GM23338 (cell line): ENCODE measurements around the gene FRAT2. TPM values are rescaled to one million over a fixed set of nuclear protein-coding genes. Genes with fewer than 3 reads are reported as not detected.

ENCODE experiments used
- ATAC-seq: fragments of 200-7000 bp; cut with Tn5 transposase; 3 replicates; pipeline ENCODE4 v1.9.1; 2020
- DNase-seq: peaks from one replicate; pipeline ENCODE4 v3.0.0-alpha.2; 2015; ENCODE audit warnings: low spot score
- H2AFZ ChIP-seq: fragments of 200-600 bp; sonication (generic); 2 replicates; pipeline ENCODE4 v1.8.0; 2016; ENCODE audit warnings: antibody characterized with exemption, mild to moderate bottlenecking, moderate library complexity
- H3F3A ChIP-seq: fragments of 200-600 bp; sonication (generic); replicated peaks from 2 replicates; pipeline ENCODE4 v1.8.0; 2017; ENCODE audit warnings: antibody characterized with exemption, mixed run types, low read depth
- H3K27ac ChIP-seq: fragments of 200-600 bp; sonication (generic); 2 replicates; pipeline ENCODE4 v1.6.1; 2016; ENCODE audit warnings: low read depth
- H3K27me3 ChIP-seq: fragments of 200-600 bp; sonication (generic); 2 replicates; pipeline ENCODE4 v1.8.0; 2016; ENCODE audit warnings: mild to moderate bottlenecking, mixed run types, moderate library complexity; ENCODE audit not compliant: insufficient read depth
- H3K36me3 ChIP-seq: fragments of 200-600 bp; sonication (generic); 2 replicates; pipeline ENCODE4 v1.8.0; 2016; ENCODE audit warnings: mild to moderate bottlenecking; ENCODE audit not compliant: insufficient read depth
- H3K4me1 ChIP-seq: fragments of 200-600 bp; sonication (generic); 2 replicates; pipeline ENCODE4 v1.8.0; 2016; ENCODE audit warnings: mild to moderate bottlenecking, moderate library complexity; ENCODE audit not compliant: insufficient read depth
- H3K4me2 ChIP-seq: fragments of 200-600 bp; sonication (generic); 2 replicates; pipeline ENCODE4 v1.7.1; 2017; ENCODE audit warnings: mixed run types
- H3K4me3 ChIP-seq: fragments of 200-600 bp; sonication (generic); 2 replicates; pipeline ENCODE4 v1.6.1; 2016; ENCODE audit warnings: mixed run types
- H3K79me2 ChIP-seq: fragments of 200-600 bp; sonication (generic); replicated peaks from 2 replicates; pipeline ENCODE4 v1.8.0; 2017; ENCODE audit warnings: mild to moderate bottlenecking; ENCODE audit not compliant: insufficient read depth
- H3K9me2 ChIP-seq: fragments of 200-600 bp; sonication (generic); 2 replicates; pipeline ENCODE4 v1.8.0; 2017; ENCODE audit not compliant: insufficient read depth
- H4K20me1 ChIP-seq: fragments of 200-600 bp; sonication (generic); replicated peaks from 2 replicates; pipeline ENCODE4 v1.8.0; 2017; ENCODE audit warnings: mild to moderate bottlenecking; ENCODE audit not compliant: insufficient read depth
- H3K27ac Mint-ChIP-seq: 2 replicates; pipeline ENCODE4 v1.8.0; 2020; ENCODE audit warnings: inconsistent platforms, mild to moderate bottlenecking, moderate library complexity, mixed read lengths
- H3K27me3 Mint-ChIP-seq: 3 replicates; pipeline ENCODE4 v1.8.0; 2022; ENCODE audit warnings: low read depth, mild to moderate bottlenecking, moderate library complexity, mixed read lengths, inconsistent platforms; ENCODE audit not compliant: insufficient read depth, poor library complexity
- H3K36me3 Mint-ChIP-seq: 3 replicates; pipeline ENCODE4 v1.8.0; 2021; ENCODE audit warnings: low read depth, mild to moderate bottlenecking, inconsistent platforms, moderate library complexity, mixed read lengths
- H3K4me1 Mint-ChIP-seq: 3 replicates; pipeline ENCODE4 v1.8.0; 2020; ENCODE audit warnings: mild to moderate bottlenecking, inconsistent platforms, mixed read lengths
- H3K4me3 Mint-ChIP-seq: 3 replicates; pipeline ENCODE4 v1.8.0; 2021; ENCODE audit warnings: moderate library complexity, mild to moderate bottlenecking, inconsistent platforms, mixed read lengths
- H3K9me3 Mint-ChIP-seq: 3 replicates; pipeline ENCODE4 v1.8.0; 2020; ENCODE audit warnings: moderate library complexity, mild to moderate bottlenecking, inconsistent platforms, mixed read lengths
- CREB1 ChIP-seq: fragments of 250-450 bp; sonication (Bioruptor Pico); IDR thresholded peaks from 2 replicates; pipeline ENCODE4 v1.5.0; 2020; ENCODE audit warnings: low read depth, mild to moderate bottlenecking, moderate library complexity
- CTCF ChIP-seq, 2 experiments: fragments of 200-600 bp in 1 of 2; sonication (generic) in 1 of 2; conservative IDR thresholded peaks; 2 replicates each; pipeline versions ENCODE4 v1.5.1 to v1.6.1; 2016 to 2017; ENCODE audit warnings: antibody characterized with exemption in 2 of 2, low read depth in 2 of 2, mild to moderate bottlenecking in 2 of 2, moderate library complexity in 1 of 2
- EZH2 ChIP-seq: fragments of 200-600 bp; sonication (generic); IDR thresholded peaks from one replicate; pipeline ENCODE4 v1.8.0; 2017; ENCODE audit warnings: antibody characterized with exemption, mild to moderate bottlenecking, low read depth; ENCODE audit not compliant: unreplicated experiment
- EZH2phosphoT487 ChIP-seq: fragments of 200-600 bp; sonication (generic); IDR thresholded peaks from one replicate; pipeline ENCODE4 v1.8.1; 2018; ENCODE audit warnings: antibody characterized with exemption; ENCODE audit not compliant: unreplicated experiment
- JUNB ChIP-seq: IDR thresholded peaks from one replicate; pipeline ENCODE4 v1.6.1; 2016; ENCODE audit warnings: antibody characterized with exemption; ENCODE audit not compliant: unreplicated experiment
- NANOG ChIP-seq: IDR thresholded peaks from 2 replicates; pipeline ENCODE4 v1.6.1; 2016; ENCODE audit warnings: antibody characterized with exemption, borderline replicate concordance
- POLR2AphosphoS5 ChIP-seq: IDR thresholded peaks from 2 replicates; pipeline ENCODE4 v1.6.1; 2016; ENCODE audit warnings: antibody characterized with exemption, low read depth
- REST ChIP-seq: IDR thresholded peaks from one replicate; pipeline ENCODE4 v1.6.1; 2018; ENCODE audit warnings: antibody characterized with exemption; ENCODE audit not compliant: unreplicated experiment
- STAT1 ChIP-seq: IDR thresholded peaks from one replicate; pipeline ENCODE4 v1.6.1; 2016; ENCODE audit warnings: antibody characterized with exemption; ENCODE audit not compliant: unreplicated experiment
- ZNF114 ChIP-seq: fragments of 250-450 bp; sonication (Bioruptor Pico); IDR thresholded peaks from 2 replicates; pipeline ENCODE4 v1.5.0; 2020; ENCODE audit warnings: mild to moderate bottlenecking, moderate library complexity
- ZNF331 ChIP-seq: fragments of 250-450 bp; sonication (Bioruptor Pico); IDR thresholded peaks from 2 replicates; pipeline ENCODE4 v1.5.0; 2020; ENCODE audit warnings: low read depth, mild to moderate bottlenecking, moderate library complexity
- ZNF462 ChIP-seq: fragments of 250-450 bp; sonication (Bioruptor Pico); IDR thresholded peaks from 2 replicates; pipeline ENCODE4 v1.5.0; 2020; ENCODE audit warnings: mild to moderate bottlenecking, moderate library complexity
- polyA plus RNA-seq: library from polyadenylated mRNA; unstranded; fragments of >200 nt; fragmentation: Nextera tagmentation; extraction: Ambion mirVana; gene quantifications from 2 replicates; pipeline ENCODE4 v1.2.1, GENCODE V29; 2016
- total RNA-seq: library from RNA; depleted of rRNA; stranded (reverse); fragments of >200 nt; shearing (Covaris generic); gene quantifications from 2 replicates; pipeline ENCODE4 v1.2.3, GENCODE V29; 2014
- TF ChIP-seq, protein P1 (sequence below): IDR thresholded peaks from 2 replicates; pipeline ENCODE4 v1.6.1; 2016; ENCODE audit warnings: antibody characterized with exemption

Gene FRAT2
- total and polyA plus RNA-seq, 2 experiments from 2014 or later, result 24.5 to 109 TPM

GRCh38 chr10:97356918-97357317 is 22.4 kb upstream of the FRAT2 start:
- no peaks in the 10 kb centered on the region for H3K79me2 ChIP-seq
- H2AFZ ChIP-seq, result no peak overlapping the region
- 0 out of 2 replicates have a peak overlapping the region, but pooled peaks have one; percentile 26 for H3K27ac ChIP-seq
- no peak overlapping the region for H3K4me3 ChIP-seq
- H3K4me3 Mint-ChIP-seq, result no peak overlapping the region
- no peak overlapping the region for H3K4me2 ChIP-seq
- 0 out of 2 replicates have a peak, but pooled peaks cover 2% of the 10 kb centered on the region for H3K4me1 ChIP-seq
- no peaks in the 10 kb centered on the region for H3K9me3 Mint-ChIP-seq
- H3K27me3 Mint-ChIP-seq, result peaks cover 10% of the 10 kb centered on the region
- peaks cover 49% of the 10 kb centered on the region for H3K36me3 Mint-ChIP-seq
- H3K9me2 ChIP-seq, result no peaks in the 10 kb centered on the region
- H3F3A ChIP-seq, result peaks cover 10% of the 10 kb centered on the region
- TF ChIP-seq CREB1 (CRISPR knock-in tag) (no peak), EZH2phosphoT487 (no peak), REST (no peak), CTCF (conservative IDR thresholded peaks at IDR 0.05; ENCODE audit: low read depth in 2 of 2) (no peak), POLR2AphosphoS5 (no peak), NANOG (no peak), ZNF462 (CRISPR knock-in tag) (no peak), JUNB (no peak), ZNF331 (CRISPR knock-in tag) (no peak), STAT1 (no peak), ZNF114 (CRISPR knock-in tag) (no peak), EZH2 (no peak)
- TF ChIP-seq, protein P1, sequence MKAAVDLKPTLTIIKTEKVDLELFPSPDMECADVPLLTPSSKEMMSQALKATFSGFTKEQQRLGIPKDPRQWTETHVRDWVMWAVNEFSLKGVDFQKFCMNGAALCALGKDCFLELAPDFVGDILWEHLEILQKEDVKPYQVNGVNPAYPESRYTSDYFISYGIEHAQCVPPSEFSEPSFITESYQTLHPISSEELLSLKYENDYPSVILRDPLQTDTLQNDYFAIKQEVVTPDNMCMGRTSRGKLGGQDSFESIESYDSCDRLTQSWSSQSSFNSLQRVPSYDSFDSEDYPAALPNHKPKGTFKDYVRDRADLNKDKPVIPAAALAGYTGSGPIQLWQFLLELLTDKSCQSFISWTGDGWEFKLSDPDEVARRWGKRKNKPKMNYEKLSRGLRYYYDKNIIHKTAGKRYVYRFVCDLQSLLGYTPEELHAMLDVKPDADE, result no peak
- peaks cover 11% of the 10 kb centered on the region; the same call in 1 of the 2 replicates for H3K36me3 ChIP-seq
- H3K27me3 ChIP-seq, result no peaks in the 10 kb centered on the region
- ATAC-seq (no peak), DNase-seq (no peak)
- H3K27ac Mint-ChIP-seq, result no peak overlapping the region
- no peaks in the 10 kb centered on the region; the same call in 1 of the 2 replicates for H4K20me1 ChIP-seq
- H3K4me1 Mint-ChIP-seq, result peaks cover 5% of the 10 kb centered on the region; the same call in 2 of the 3 replicates
